Prostate gland (tissue), 2 donors: ENCODE results near the gene SLC16A9. TPM values are rescaled to one million over a fixed set of nuclear protein-coding genes. Genes with fewer than 3 reads are reported as not detected.

Experiments used
- DNase-seq: peaks from one replicate; pipeline ENCODE4 v3.0.0-alpha.2; 2019; ENCODE audit warnings: low spot score
- H3K27ac ChIP-seq, 2 donors: fragments of 200-600 bp; sonication (generic); 2 replicates each; pipeline ENCODE4 v1.5.1; 2017 to 2019
- H3K27me3 ChIP-seq: fragments of 200-600 bp; sonication (generic); replicated peaks from 2 replicates; pipeline ENCODE4 v1.5.1; 2019; ENCODE audit not compliant: insufficient read depth
- H3K36me3 ChIP-seq, 2 donors: fragments of 200-600 bp; sonication (generic); 1 replicate in 1 of 2; 2 replicates in 1 of 2; pipeline versions ENCODE4 v1.5.1 to v1.8.1; 2017 to 2019
- H3K4me1 ChIP-seq: fragments of 200-600 bp; sonication (generic); replicated peaks from 2 replicates; pipeline ENCODE4 v1.5.1; 2019
- H3K4me3 ChIP-seq, 2 donors: fragments of 200-600 bp; sonication (generic); 2 replicates each; pipeline ENCODE4 v1.5.1; 2017 to 2019
- H3K9me3 ChIP-seq: fragments of 200-600 bp; sonication (generic); 2 replicates; pipeline ENCODE4 v1.5.1; 2017
- CTCF ChIP-seq, 4 experiments: fragments of 200-600 bp in 2 of 4; fragments of 450-650 bp in 2 of 4; sonication (generic) in 2 of 4; IDR thresholded peaks; 1 replicate in 3 of 4; 2 replicates in 1 of 4; pipeline ENCODE4 v1.5.1; 2016 to 2019; ENCODE audit warnings: antibody characterized with exemption in 4 of 4, mild to moderate bottlenecking in 2 of 4, moderate library complexity in 2 of 4
- POLR2A ChIP-seq: fragments of 450-650 bp; IDR thresholded peaks from one replicate; pipeline ENCODE4 v1.6.1; 2016; ENCODE audit warnings: antibody characterized with exemption, mild to moderate bottlenecking
- POLR2AphosphoS5 ChIP-seq: sonication (generic); formaldehyde crosslinking; IDR thresholded peaks from one replicate; pipeline ENCODE4 v1.6.1; 2017; ENCODE audit warnings: antibody characterized with exemption
- WGBS: methylation state at CpG from one replicate; pipeline ENCODE4 v1.1.5; 2018; 5-methylcytosine and 5-hydroxymethylcytosine counted together
- intact Hi-C: fragments of 100-400 bp; cut with DNase I; formaldehyde crosslinking; loops from one replicate; pipeline ENCODE4 v1.14.2; 2022
- total RNA-seq, 2 donors: library from RNA; depleted of rRNA; stranded (reverse); fragments of >200 nt; gene quantifications; one replicate each; pipeline ENCODE4 v1.1.0, GENCODE V29; 2016

Gene SLC16A9
- total RNA-seq, 2 donors from 2014 or later: 9.8 to 15.7 TPM

- Histone ChIP-seq H3K36me3 (no peaks in the 10 kb centered on the region), H3K9me3 (no peaks in the 10 kb centered on the region), H3K27me3 (no peaks in the 10 kb centered on the region), H3K4me1 (no peaks in the 10 kb centered on the region), H3K4me3 (no peak overlapping the region), H3K27ac (no peak overlapping the region)
- no peak for DNase-seq
- TF ChIP-seq CTCF (IDR thresholded peaks at IDR 0.05): no peak
- intact Hi-C loops: loop anchor here (10.0 kb wide), 1 partner anchor 181 kb away; no protein-coding TSS in a partner anchor
- WGBS: 91% methylated on average over 7 of the region's 7 CpGs
These were observed 3.7 kb upstream of the SLC16A9 start for GRCh38 chr10:59713196-59713821.

- Histone ChIP-seq H3K4me3 (no peak overlapping the region), H3K27me3 (no peaks in the 10 kb centered on the region), H3K36me3 (no peaks in the 10 kb centered on the region), H3K4me1 (no peaks in the 10 kb centered on the region), H3K9me3 (no peaks in the 10 kb centered on the region), H3K27ac (no peak overlapping the region)
- intact Hi-C loops: loop anchor here (10.0 kb wide), 1 partner anchor 183 kb away; no protein-coding TSS in a partner anchor
- WGBS: 55% methylated on average over 3 of the region's 3 CpGs
- DNase-seq: no peak
- no peak for TF ChIP-seq CTCF (IDR thresholded peaks at IDR 0.05)
- TF ChIP-seq POLR2AphosphoS5: no peak
- no peak for TF ChIP-seq POLR2A
These were observed 2.3 kb upstream of the SLC16A9 start for GRCh38 chr10:59711871-59712494.

- Histone ChIP-seq H3K27me3 (no peaks in the 10 kb centered on the region), H3K36me3 (no peaks in the 10 kb centered on the region), H3K4me3 (peak overlapping the region; percentile 47 to 51), H3K9me3 (no peaks in the 10 kb centered on the region), H3K27ac (peak overlapping the region; percentile 68 to 77), H3K4me1 (no peaks in the 10 kb centered on the region)
- TF ChIP-seq CTCF (IDR thresholded peaks at IDR 0.05) (no peak), POLR2A (no peak), POLR2AphosphoS5 (no peak)
- 2% methylated on average over 31 of the region's 42 CpGs for WGBS
- peak; percentile 49 for DNase-seq
- intact Hi-C loops: loop anchor here (5.0 kb wide), 1 partner anchor 98 kb away; no protein-coding TSS in a partner anchor
These were observed 745 bp downstream of the SLC16A9 start for GRCh38 chr10:59708816-59709394.

GRCh38 chr10:59706851-59707797 lies 2.5 kb downstream of the SLC16A9 start:
- no peaks in the 10 kb centered on the region for H3K27me3 ChIP-seq
- H3K4me1 ChIP-seq: no peaks in the 10 kb centered on the region
- no peak overlapping the region for H3K27ac ChIP-seq
- intact Hi-C loops: loop anchor here (5.0 kb wide), 1 partner anchor 100 kb away; no protein-coding TSS in a partner anchor
- no peaks in the 10 kb centered on the region for H3K36me3 ChIP-seq
- DNase-seq: no peak
- no peak overlapping the region for H3K4me3 ChIP-seq
- H3K9me3 ChIP-seq: no peaks in the 10 kb centered on the region
- TF ChIP-seq POLR2AphosphoS5 (no peak), CTCF (IDR thresholded peaks at IDR 0.05) (no peak), POLR2A (no peak)
- WGBS: 91% methylated on average over 8 of the region's 8 CpGs
